HFFc6 (cell line): ENCODE data around the gene ARHGAP26. TPM values are rescaled to one million over a fixed set of nuclear protein-coding genes. Genes with fewer than 3 reads are reported as not detected.
A peak's percentile ranks its signal among the peaks of the same experiment; 100 is the strongest.

Experiments used
- DNase-seq: peaks from one replicate; pipeline ENCODE4 v3.0.0-alpha.2; 2018
- H3K27ac Mint-ChIP-seq: 2 replicates; pipeline ENCODE4 v1.8.0; 2020; ENCODE audit warnings: mild to moderate bottlenecking, mixed read lengths
- H3K27me3 Mint-ChIP-seq: 2 replicates; pipeline ENCODE4 v1.8.0; 2021; ENCODE audit warnings: mild to moderate bottlenecking, moderate library complexity, mixed read lengths; ENCODE audit not compliant: insufficient read depth
- H3K36me3 Mint-ChIP-seq: 2 replicates; pipeline ENCODE4 v1.8.0; 2021; ENCODE audit warnings: low read depth, mixed read lengths
- H3K4me1 Mint-ChIP-seq: 2 replicates; pipeline ENCODE4 v1.8.0; 2020; ENCODE audit warnings: low read depth, mixed read lengths
- H3K4me3 Mint-ChIP-seq: 2 replicates; pipeline ENCODE4 v1.8.0; 2020; ENCODE audit warnings: mild to moderate bottlenecking, moderate library complexity, mixed read lengths
- H3K9me3 Mint-ChIP-seq: 2 replicates; pipeline ENCODE4 v1.8.0; 2020; ENCODE audit warnings: mild to moderate bottlenecking, mixed read lengths
- total RNA-seq, 6 experiments: library from RNA; stranded (reverse); fragmentation: NEBNext Ultra II Directional; extraction: Animal tissue kit (Norgen Biotek cat#: 25700); gene quantifications; 2 replicates in 1 of 6; 3 replicates in 5 of 6; pipeline ENCODE4 v1.2.3, GENCODE V29; 2021
- TF ChIP-seq, protein P1 (sequence below): fragments of 200-600 bp; sonication (generic); IDR thresholded peaks from 2 replicates; pipeline ENCODE4 v1.5.0; 2021; ENCODE audit warnings: antibody characterized with exemption, mild to moderate bottlenecking

Gene ARHGAP26
- total RNA-seq, 6 experiments from 2014 or later = 2.3 to 3.6 (median 3.1) TPM

DNA sequence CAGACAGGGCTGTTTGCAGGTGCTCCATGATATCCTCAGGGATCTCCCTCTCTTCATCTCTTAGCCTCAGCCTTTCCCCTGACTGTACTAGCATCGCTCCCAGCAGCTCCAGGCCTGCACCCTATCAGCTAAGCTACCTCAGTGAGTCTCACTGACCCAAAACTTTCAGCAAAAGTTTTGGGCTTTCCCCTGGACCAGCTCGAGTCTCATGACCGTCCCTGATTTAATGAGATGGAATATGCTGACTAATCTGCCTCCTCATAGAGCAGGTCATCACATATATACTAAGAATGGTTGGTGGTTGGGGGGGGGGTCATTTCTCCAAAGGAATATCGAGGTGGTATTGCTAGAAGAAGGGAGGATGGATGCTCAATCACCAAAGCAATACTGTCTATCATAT is 481.8 kb downstream of the ARHGAP26 start:
- H3K27ac Mint-ChIP-seq = no peak overlapping the region
- TF ChIP-seq, protein P1, sequence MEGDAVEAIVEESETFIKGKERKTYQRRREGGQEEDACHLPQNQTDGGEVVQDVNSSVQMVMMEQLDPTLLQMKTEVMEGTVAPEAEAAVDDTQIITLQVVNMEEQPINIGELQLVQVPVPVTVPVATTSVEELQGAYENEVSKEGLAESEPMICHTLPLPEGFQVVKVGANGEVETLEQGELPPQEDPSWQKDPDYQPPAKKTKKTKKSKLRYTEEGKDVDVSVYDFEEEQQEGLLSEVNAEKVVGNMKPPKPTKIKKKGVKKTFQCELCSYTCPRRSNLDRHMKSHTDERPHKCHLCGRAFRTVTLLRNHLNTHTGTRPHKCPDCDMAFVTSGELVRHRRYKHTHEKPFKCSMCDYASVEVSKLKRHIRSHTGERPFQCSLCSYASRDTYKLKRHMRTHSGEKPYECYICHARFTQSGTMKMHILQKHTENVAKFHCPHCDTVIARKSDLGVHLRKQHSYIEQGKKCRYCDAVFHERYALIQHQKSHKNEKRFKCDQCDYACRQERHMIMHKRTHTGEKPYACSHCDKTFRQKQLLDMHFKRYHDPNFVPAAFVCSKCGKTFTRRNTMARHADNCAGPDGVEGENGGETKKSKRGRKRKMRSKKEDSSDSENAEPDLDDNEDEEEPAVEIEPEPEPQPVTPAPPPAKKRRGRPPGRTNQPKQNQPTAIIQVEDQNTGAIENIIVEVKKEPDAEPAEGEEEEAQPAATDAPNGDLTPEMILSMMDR = no peak
- H3K9me3 Mint-ChIP-seq = no peaks in the 10 kb centered on the region
- DNase-seq = no peak
- peaks cover 55% of the 10 kb centered on the region for H3K4me1 Mint-ChIP-seq
- H3K36me3 Mint-ChIP-seq = peaks cover 9% of the 10 kb centered on the region; the same call in 1 of the 2 replicates
- H3K4me3 Mint-ChIP-seq = no peak overlapping the region
- peaks cover 2% of the 10 kb centered on the region; the same call in 1 of the 2 replicates for H3K27me3 Mint-ChIP-seq

DNA sequence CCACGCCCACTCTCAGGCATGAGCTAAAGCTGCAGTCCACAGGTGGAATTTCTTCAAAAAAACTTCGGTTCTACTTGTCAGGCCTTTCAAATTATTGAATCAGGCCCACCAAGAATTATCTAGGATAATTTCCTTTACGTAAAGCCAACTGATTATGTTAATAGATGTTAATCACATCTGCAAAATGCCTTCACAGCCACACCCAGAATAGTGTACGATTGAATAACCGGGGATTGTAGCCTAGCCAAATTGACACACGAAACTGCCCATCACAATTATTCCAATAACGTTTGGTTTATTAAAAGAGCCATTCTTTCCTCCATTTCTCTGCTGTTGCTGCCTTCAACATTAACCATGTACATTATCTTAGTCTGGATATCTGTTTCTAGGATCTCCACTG is 484.6 kb downstream of the ARHGAP26 start:
- no peak for DNase-seq
- Mint-ChIP-seq H3K36me3 (no peaks in the 10 kb centered on the region), H3K27ac (no peak overlapping the region), H3K4me3 (no peak overlapping the region), H3K27me3 (peaks cover 2% of the 10 kb centered on the region; the same call in 1 of the 2 replicates), H3K9me3 (no peaks in the 10 kb centered on the region), H3K4me1 (peaks cover 51% of the 10 kb centered on the region)
- TF ChIP-seq, protein P1 = no peak

DNA sequence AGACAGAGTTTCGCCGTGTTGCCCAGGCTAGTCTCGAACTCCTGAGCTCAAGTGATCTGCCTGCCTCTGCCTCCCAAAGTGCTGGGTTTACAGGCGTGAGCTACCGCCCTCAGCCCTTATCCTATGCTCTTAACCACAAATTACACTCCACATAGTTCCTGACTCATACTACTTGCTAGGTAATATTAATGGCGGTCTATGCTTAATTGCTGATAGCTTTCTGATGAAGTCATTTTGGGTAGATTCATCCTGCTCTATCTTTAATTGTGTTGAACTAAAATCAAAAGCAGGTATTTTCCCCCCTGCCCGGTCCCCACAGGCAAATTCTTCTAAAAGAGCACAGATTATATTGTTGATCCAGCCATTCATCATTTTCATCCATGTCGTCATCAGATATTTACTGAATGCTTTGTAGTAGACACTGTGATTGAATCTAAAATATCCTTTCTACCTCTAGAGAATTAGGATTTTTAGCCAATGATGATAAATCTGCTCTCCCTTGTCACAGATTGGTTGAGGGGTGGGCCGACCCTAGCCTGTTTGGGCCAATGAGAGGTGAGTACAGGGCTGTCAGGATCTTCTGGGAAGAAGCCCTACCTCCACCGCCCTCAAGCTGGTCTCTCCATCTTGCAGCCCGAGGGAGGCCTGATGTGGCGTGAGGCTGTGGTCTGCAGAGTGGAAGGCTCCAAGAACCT is 488.5 kb downstream of the ARHGAP26 start:
- peak; percentile 89 for DNase-seq

DNA sequence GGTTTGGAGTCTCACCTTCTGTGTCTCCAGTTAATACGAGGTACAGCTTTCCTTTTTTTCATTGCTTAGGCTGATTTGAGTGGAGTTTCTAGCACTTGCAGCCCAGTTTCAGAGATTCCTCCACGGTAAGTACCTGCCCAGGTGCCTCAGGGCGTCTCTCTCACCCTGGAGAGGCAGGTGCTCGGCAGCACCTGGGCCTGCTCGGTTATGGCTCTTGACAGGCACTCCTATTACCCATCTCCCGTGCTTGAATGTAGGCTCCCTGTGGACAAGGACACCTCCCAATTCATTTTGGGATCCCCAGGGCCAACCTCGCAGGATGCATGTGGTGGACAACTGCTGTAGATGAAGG is 489.1 kb downstream of the ARHGAP26 start:
- Mint-ChIP-seq H3K36me3 (peaks cover 4% of the 10 kb centered on the region), H3K27ac (no peak overlapping the region), H3K27me3 (no peaks in the 10 kb centered on the region), H3K9me3 (peaks cover 6% of the 10 kb centered on the region), H3K4me3 (no peak overlapping the region), H3K4me1 (peaks cover 62% of the 10 kb centered on the region)
- no peak for DNase-seq
- TF ChIP-seq, protein P1 = no peak

More for the DNA sequence above, 488.5 kb downstream of the ARHGAP26 start:
- Mint-ChIP-seq H3K4me1 (peaks cover 62% of the 10 kb centered on the region), H3K27ac (peak overlapping the region; percentile 91), H3K9me3 (peaks cover 6% of the 10 kb centered on the region), H3K4me3 (peak overlapping the region; percentile 51), H3K36me3 (peaks cover 4% of the 10 kb centered on the region), H3K27me3 (no peaks in the 10 kb centered on the region)
- TF ChIP-seq, protein P1 = no peak

DNA sequence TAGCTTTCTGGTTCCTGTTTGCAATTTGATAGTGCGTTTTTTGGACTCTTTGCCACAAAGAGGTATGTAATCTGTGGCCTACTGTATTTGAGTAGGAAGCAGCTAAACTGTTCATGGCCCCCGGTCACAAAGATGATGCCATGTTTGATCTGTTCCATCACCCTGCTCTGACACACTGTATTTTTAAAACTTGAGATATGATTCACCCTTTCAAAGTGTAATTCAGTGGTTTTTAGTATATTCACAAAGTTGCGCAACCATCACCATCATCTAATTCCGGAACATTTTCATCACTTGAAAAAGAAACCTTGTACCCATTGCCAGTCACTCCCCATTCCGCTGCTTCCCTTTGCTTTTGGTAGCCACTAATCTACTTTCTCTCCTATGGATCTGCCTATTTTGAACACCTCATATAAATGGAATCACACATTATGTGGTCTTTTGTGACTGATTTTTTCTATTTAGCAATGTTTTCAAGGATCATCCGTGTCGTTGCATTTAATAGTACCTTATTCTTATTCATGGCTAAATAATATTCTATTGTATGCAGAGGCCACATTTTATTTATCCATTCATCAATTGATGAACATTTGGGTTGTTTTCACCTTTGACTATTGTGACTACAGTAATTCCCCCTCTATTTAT is 491.7 kb downstream of the ARHGAP26 start:
- H3K27ac Mint-ChIP-seq = peak overlapping the region; percentile 84
- H3K27me3 Mint-ChIP-seq = no peaks in the 10 kb centered on the region
- peak; percentile 68 for DNase-seq
- peak overlapping the region; percentile 5; the same call in 1 of the 2 replicates for H3K4me3 Mint-ChIP-seq
- H3K9me3 Mint-ChIP-seq = peaks cover 12% of the 10 kb centered on the region
- H3K4me1 Mint-ChIP-seq = peaks cover 62% of the 10 kb centered on the region
- TF ChIP-seq, protein P1 = no peak
- peaks cover 14% of the 10 kb centered on the region for H3K36me3 Mint-ChIP-seq
